ENCODE results near the gene ZFYVE21. TPM values are rescaled to one million over a fixed set of nuclear protein-coding genes. Genes with fewer than 3 reads are reported as not detected.
"Not testable (repeated sequence)": the region's sequence is repeated elsewhere in the genome, so short reads cannot be mapped to it uniquely, and the experiment has no call there.

Gene ZFYVE21
- total and polyA plus RNA-seq, 2 donors, result 27.8 to 38.9 TPM

DNA sequence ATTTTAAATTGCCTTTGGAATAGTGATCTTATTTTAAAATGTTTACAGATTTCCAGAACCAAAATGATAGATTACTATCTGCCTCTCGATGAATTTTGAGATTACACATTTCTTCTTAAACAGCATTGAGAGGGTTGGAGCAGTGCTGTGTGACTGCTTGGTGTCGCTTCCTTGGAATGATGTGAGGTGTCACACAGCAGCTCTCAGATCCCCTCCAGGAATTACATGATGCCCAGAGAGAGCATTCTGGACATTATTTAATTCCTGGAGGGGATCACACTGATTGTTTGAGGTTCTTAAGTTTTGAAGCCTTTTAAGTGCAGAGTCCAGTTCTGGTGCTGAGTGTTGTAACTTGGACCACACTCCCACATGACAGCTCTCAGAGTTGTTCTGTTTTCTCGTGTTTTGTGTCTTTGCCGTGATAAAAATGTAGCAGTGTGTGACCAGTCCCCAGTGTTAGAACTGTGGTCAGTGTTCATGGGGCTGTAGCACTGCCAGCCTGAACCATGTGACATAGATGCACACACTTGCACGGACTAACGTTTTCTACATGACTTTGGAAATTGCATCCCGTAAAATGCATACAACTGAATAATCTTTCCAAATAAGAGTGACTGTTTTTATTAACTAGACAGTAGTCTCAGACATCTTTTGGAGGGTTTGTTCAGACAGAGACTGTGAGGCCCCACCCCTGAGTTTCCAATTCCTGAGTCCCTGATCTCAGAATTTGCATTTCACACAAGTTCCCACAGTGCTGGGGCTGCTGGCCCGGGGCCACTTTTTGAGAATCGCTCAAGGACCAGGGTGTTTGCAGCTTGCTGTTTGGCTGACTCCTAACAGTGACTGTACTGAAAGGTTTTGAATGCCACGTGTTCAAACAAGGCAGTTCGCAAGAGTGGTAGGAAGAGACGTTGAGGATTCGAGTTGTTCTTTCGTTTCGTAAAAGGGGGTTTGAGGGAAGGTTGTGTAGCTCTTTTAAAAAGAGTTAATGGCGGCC lies 26.4 kb upstream of the ZFYVE21 start:
- WGBS, result 96% methylated on average over 16 of the region's 16 CpGs
- no peaks in the 10 kb centered on the region for H3K9me3 ChIP-seq (ENCODE audit: control insufficient read depth in 2 of 2, insufficient read depth in 1 of 2, low read length in 1 of 2)
- no peaks in the 10 kb centered on the region for H3K4me1 ChIP-seq (ENCODE audit: control insufficient read depth in 2 of 2, insufficient read depth in 2 of 2, low read length in 2 of 2)
- H3K27me3 ChIP-seq (ENCODE audit: control insufficient read depth in 2 of 2, insufficient read depth in 1 of 2, low read length in 1 of 2), result no peaks in the 10 kb centered on the region
- no peak overlapping the region for H3K27ac ChIP-seq (ENCODE audit: low read depth in 1 of 2, low read length in 1 of 2)
- H3K4me3 ChIP-seq (ENCODE audit: low read length in 2 of 2), result no peak overlapping the region
- DNase-seq (ENCODE audit: low read depth in 6 of 9, low spot score in 9 of 9), result no peak
- peaks cover 65 to 78% of the 10 kb centered on the region in 2 donors for H3K36me3 ChIP-seq (ENCODE audit: control insufficient read depth in 2 of 2, insufficient read depth in 2 of 2, low read length in 1 of 2)

DNA sequence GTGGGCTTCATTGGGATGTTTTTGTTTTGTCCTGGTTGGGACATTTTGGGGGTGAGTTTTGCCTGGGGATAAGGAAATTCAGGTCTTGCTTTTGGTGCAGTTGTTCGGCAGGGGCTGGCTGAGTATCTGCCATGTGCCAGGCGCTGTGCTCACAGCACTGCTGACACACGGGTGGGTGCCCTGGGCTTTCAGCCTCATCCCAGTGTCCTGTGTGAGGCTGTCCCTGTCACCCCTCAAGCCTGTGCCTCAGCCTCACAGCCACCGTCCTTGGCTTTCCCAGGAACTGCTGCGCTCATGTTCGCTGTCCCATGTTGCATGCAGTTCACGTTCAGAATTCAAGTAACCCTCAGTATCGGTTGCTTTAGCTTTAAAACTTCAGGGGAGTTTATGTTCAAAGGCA lies 25.3 kb upstream of the ZFYVE21 start:
- 97% methylated on average over 8 of the region's 8 CpGs for WGBS
- Histone ChIP-seq H3K9me3 (ENCODE audit: control insufficient read depth in 2 of 2, insufficient read depth in 1 of 2, low read length in 1 of 2) (no peaks in the 10 kb centered on the region), H3K4me3 (ENCODE audit: low read length in 2 of 2) (no peak overlapping the region), H3K36me3 (ENCODE audit: control insufficient read depth in 2 of 2, insufficient read depth in 2 of 2, low read length in 1 of 2) (peaks cover 68 to 75% of the 10 kb centered on the region in 2 donors), H3K27ac (ENCODE audit: low read depth in 1 of 2, low read length in 1 of 2) (no peak overlapping the region), H3K4me1 (ENCODE audit: control insufficient read depth in 2 of 2, insufficient read depth in 2 of 2, low read length in 2 of 2) (no peaks in the 10 kb centered on the region), H3K27me3 (ENCODE audit: control insufficient read depth in 2 of 2, insufficient read depth in 1 of 2, low read length in 1 of 2) (no peaks in the 10 kb centered on the region)
- no peak for DNase-seq (ENCODE audit: low read depth in 6 of 9, low spot score in 9 of 9)

DNA sequence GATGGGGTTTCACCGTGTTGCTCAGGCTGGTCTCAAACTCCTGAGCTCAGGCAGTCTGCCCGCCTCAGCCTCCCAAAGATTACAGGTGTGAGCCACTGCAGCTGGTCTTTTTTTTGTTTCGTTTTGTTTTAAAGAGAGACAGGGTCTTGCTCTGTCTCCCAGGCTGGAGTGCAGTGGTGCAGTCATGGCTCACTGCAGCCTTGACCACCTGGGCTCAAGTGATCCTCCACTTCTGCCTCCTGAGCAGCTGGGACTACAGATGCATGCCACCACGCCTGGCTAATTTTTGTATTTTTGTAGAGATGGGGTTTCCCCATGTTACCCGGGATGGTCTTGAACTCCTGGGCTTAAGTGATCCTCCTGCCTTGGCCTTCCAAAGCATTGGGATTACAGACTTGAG lies 24.0 kb upstream of the ZFYVE21 start:
- WGBS, result 92% methylated on average over 5 of the region's 5 CpGs
- peaks cover 70 to 74% of the 10 kb centered on the region in 2 donors for H3K36me3 ChIP-seq (ENCODE audit: control insufficient read depth in 2 of 2, insufficient read depth in 2 of 2, low read length in 1 of 2)
- H3K4me1 ChIP-seq (ENCODE audit: control insufficient read depth in 2 of 2, insufficient read depth in 2 of 2, low read length in 2 of 2); DNase-seq (ENCODE audit: low read depth in 6 of 9, low spot score in 9 of 9); H3K4me3 ChIP-seq (ENCODE audit: low read length in 2 of 2); H3K27me3 ChIP-seq (ENCODE audit: control insufficient read depth in 2 of 2, insufficient read depth in 1 of 2, low read length in 1 of 2); H3K9me3 ChIP-seq (ENCODE audit: control insufficient read depth in 2 of 2, insufficient read depth in 1 of 2, low read length in 1 of 2); H3K27ac ChIP-seq (ENCODE audit: low read depth in 1 of 2, low read length in 1 of 2): not testable (repeated sequence)

DNA sequence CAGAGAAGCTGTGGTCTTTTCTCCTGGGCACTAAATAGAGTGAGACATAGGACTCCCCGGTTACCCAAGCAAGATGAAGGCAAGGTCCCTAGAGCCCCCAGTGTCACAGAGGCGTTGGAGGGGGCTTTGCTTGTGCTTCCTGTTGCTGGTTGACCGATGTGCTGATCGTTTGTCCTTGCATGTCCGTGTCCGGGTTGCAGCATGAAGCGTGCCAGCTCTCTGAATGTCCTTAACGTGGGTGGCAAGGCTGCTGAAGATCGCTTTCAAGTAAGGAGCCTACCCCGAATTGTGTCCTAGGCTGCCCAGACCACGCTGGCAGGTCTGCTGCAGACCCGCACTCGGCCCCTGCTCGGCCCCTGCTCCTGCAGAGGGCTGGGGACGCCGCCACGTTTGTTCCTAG lies 23.5 kb upstream of the ZFYVE21 start:
- Histone ChIP-seq H3K4me3 (ENCODE audit: low read length in 2 of 2) (no peak overlapping the region), H3K27ac (ENCODE audit: low read depth in 1 of 2, low read length in 1 of 2) (no peak overlapping the region), H3K27me3 (ENCODE audit: control insufficient read depth in 2 of 2, insufficient read depth in 1 of 2, low read length in 1 of 2) (no peaks in the 10 kb centered on the region), H3K36me3 (ENCODE audit: control insufficient read depth in 2 of 2, insufficient read depth in 2 of 2, low read length in 1 of 2) (peaks cover 66 to 69% of the 10 kb centered on the region in 2 donors), H3K9me3 (ENCODE audit: control insufficient read depth in 2 of 2, insufficient read depth in 1 of 2, low read length in 1 of 2) (no peaks in the 10 kb centered on the region), H3K4me1 (ENCODE audit: control insufficient read depth in 2 of 2, insufficient read depth in 2 of 2, low read length in 2 of 2) (peaks cover 0 to 9% of the 10 kb centered on the region in 2 donors)
- WGBS, result 97% methylated on average over 17 of the region's 17 CpGs
- DNase-seq (ENCODE audit: low read depth in 6 of 9, low spot score in 9 of 9), result no peak

DNA sequence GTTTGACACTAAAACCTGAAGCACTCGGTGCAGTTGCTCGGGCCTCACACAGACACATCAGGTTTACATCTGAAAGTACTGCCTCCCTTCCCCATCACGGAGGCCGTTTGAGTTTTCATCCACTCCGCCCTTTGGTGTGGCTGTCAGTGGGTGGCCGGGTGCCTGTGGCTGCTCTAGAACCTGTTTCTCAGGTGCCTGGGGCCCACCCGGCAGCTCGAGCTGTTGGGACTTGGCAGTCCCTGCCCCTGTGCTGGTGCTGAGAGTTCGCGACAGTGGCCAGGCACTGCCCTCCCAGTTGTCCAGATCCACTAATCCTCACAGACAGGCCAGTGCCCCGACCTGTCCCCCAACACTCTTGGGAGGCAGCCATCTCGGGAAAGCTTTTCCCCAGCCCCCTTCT lies 22.7 kb upstream of the ZFYVE21 start:
- DNase-seq (ENCODE audit: low read depth in 6 of 9, low spot score in 9 of 9), result no peak
- H3K27ac ChIP-seq (ENCODE audit: low read depth in 1 of 2, low read length in 1 of 2), result no peak overlapping the region
- H3K9me3 ChIP-seq (ENCODE audit: control insufficient read depth in 2 of 2, insufficient read depth in 1 of 2, low read length in 1 of 2), result no peaks in the 10 kb centered on the region
- 95% methylated on average over 12 of the region's 12 CpGs for WGBS
- H3K36me3 ChIP-seq (ENCODE audit: control insufficient read depth in 2 of 2, insufficient read depth in 2 of 2, low read length in 1 of 2), result peaks cover 68 to 70% of the 10 kb centered on the region in 2 donors
- no peak overlapping the region for H3K4me3 ChIP-seq (ENCODE audit: low read length in 2 of 2)
- no peaks in the 10 kb centered on the region for H3K27me3 ChIP-seq (ENCODE audit: control insufficient read depth in 2 of 2, insufficient read depth in 1 of 2, low read length in 1 of 2)
- peaks cover 0 to 11% of the 10 kb centered on the region in 2 donors for H3K4me1 ChIP-seq (ENCODE audit: control insufficient read depth in 2 of 2, insufficient read depth in 2 of 2, low read length in 2 of 2)

DNA sequence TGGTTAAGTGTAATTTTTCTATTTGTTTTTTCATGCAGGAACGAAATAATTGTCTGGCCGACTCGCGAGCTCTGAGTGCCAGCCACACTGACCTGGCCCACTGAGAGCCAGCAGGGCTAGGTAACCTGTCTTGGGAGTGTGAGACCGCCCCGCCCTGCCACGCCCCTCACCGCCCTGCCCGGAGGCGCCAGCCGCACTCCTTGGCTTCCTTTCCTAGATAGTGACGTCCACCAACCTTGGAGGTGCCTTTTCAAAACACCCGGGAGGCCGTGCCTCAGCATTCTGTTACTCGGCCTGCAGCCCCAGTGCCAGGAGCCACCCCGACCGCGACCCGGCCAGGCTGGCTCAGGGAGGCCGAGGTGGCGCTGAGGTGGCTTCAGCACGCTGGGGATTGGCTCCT lies 22.1 kb upstream of the ZFYVE21 start:
- H3K9me3 ChIP-seq (ENCODE audit: control insufficient read depth in 2 of 2, insufficient read depth in 1 of 2, low read length in 1 of 2), result no peaks in the 10 kb centered on the region
- H3K27ac ChIP-seq (ENCODE audit: low read depth in 1 of 2, low read length in 1 of 2), result no peak overlapping the region
- H3K27me3 ChIP-seq (ENCODE audit: control insufficient read depth in 2 of 2, insufficient read depth in 1 of 2, low read length in 1 of 2), result no peaks in the 10 kb centered on the region
- no peak for DNase-seq (ENCODE audit: low read depth in 6 of 9, low spot score in 9 of 9)
- peaks cover 6 to 16% of the 10 kb centered on the region in 2 donors for H3K4me1 ChIP-seq (ENCODE audit: control insufficient read depth in 2 of 2, insufficient read depth in 2 of 2, low read length in 2 of 2)
- WGBS, result 97% methylated on average over 22 of the region's 22 CpGs
- peaks cover 68 to 71% of the 10 kb centered on the region in 2 donors for H3K36me3 ChIP-seq (ENCODE audit: control insufficient read depth in 2 of 2, insufficient read depth in 2 of 2, low read length in 1 of 2)
- no peak overlapping the region for H3K4me3 ChIP-seq (ENCODE audit: low read length in 2 of 2)

DNA sequence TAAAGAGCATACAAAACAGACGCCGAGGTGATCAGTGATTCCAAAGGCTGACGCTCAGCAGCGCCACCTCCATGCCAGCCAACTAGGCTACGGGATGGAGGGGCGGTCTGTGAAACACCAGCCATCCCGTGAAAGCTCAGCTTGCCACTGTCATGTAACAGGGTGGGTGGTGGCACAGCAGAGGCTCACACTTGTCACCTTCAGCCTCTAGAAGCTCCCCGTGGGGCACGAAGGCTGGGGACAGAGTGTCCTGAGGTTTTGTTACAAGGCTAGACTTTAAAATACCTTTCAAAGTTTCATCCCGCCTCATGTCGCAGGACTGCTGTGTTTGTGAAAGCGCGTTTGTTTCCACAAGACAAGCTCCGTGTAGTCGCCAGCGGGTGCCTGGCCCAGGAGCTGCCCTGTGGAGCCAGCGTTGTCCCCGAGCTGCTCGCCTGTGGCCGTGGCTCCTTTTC lies 21.0 kb upstream of the ZFYVE21 start:
- H3K4me3 ChIP-seq (ENCODE audit: low read length in 2 of 2), result no peak overlapping the region
- H3K36me3 ChIP-seq (ENCODE audit: control insufficient read depth in 2 of 2, insufficient read depth in 2 of 2, low read length in 1 of 2), result peaks cover 69 to 71% of the 10 kb centered on the region in 2 donors
- peaks cover 10 to 24% of the 10 kb centered on the region in 2 donors for H3K4me1 ChIP-seq (ENCODE audit: control insufficient read depth in 2 of 2, insufficient read depth in 2 of 2, low read length in 2 of 2)
- no peak for DNase-seq (ENCODE audit: low read depth in 6 of 9, low spot score in 9 of 9)
- WGBS, result 97% methylated on average over 20 of the region's 20 CpGs
- no peak overlapping the region for H3K27ac ChIP-seq (ENCODE audit: low read depth in 1 of 2, low read length in 1 of 2)
- H3K27me3 ChIP-seq (ENCODE audit: control insufficient read depth in 2 of 2, insufficient read depth in 1 of 2, low read length in 1 of 2), result no peaks in the 10 kb centered on the region
- H3K9me3 ChIP-seq (ENCODE audit: control insufficient read depth in 2 of 2, insufficient read depth in 1 of 2, low read length in 1 of 2), result no peaks in the 10 kb centered on the region

DNA sequence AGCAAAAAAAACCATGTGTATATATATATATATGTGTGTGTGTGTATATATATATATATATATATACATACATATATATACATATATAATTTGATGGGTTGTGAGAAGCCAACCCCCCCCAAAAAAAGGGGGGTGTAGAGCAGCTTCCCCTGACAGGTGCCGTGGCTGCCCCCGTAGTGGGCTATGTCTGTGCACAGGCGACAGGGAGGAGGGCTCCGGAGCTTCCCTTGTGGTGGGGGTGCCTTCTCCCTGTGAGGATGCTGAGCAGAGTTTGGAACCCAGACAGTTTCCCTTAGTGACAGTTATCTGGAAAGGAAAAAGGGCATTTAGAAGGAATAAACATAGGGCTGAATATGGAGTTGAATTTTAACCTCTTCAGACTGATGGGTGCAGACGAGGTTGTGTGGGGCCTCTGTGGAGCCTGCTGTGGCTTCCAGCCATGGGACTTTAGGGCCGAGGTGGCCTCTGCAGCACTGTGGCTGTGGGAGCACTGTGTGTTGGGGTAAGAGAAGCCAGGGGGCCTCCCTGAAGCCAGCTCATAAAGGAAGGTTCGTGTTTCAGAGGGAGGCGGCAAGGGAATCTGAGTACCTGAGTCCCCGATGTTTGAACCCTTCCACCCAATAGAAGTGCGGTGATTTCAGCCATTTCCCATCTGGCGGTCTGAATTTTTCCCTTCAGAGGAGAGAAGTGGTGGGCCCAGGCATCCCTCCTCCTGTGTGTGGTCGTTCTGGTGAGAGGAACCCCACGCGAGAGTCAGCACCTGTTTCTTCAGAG lies 20.1 kb upstream of the ZFYVE21 start:
- H3K4me3 ChIP-seq (ENCODE audit: low read length in 2 of 2), result no peak overlapping the region
- DNase-seq (ENCODE audit: low read depth in 6 of 9, low spot score in 9 of 9), result no peak
- peaks cover 10 to 24% of the 10 kb centered on the region in 2 donors for H3K4me1 ChIP-seq (ENCODE audit: control insufficient read depth in 2 of 2, insufficient read depth in 2 of 2, low read length in 2 of 2)
- no peaks in the 10 kb centered on the region for H3K9me3 ChIP-seq (ENCODE audit: control insufficient read depth in 2 of 2, insufficient read depth in 1 of 2, low read length in 1 of 2)
- 93% methylated on average over 14 of the region's 14 CpGs for WGBS
- peaks cover 72 to 77% of the 10 kb centered on the region in 2 donors for H3K36me3 ChIP-seq (ENCODE audit: control insufficient read depth in 2 of 2, insufficient read depth in 2 of 2, low read length in 1 of 2)
- no peaks in the 10 kb centered on the region for H3K27me3 ChIP-seq (ENCODE audit: control insufficient read depth in 2 of 2, insufficient read depth in 1 of 2, low read length in 1 of 2)
- no peak overlapping the region for H3K27ac ChIP-seq (ENCODE audit: low read depth in 1 of 2, low read length in 1 of 2)

DNA sequence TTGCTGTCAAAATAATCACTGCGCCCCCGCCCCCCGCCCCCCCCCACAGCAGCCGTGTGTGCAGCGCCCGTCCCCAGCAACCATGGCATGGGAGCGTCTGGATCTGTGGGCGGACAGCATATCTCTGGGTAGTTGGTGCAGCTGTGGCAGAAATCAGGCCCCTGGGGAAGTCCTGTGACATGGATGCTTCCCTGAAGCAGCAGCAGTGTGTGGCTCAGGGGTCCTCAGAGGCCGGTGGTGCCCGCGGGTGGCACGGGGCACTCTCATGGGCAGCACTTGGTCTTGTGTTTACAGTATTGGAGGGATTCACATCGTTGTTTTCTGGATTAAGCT lies 19.6 kb upstream of the ZFYVE21 start:
- Histone ChIP-seq H3K27me3 (ENCODE audit: control insufficient read depth in 2 of 2, insufficient read depth in 1 of 2, low read length in 1 of 2) (no peaks in the 10 kb centered on the region), H3K36me3 (ENCODE audit: control insufficient read depth in 2 of 2, insufficient read depth in 2 of 2, low read length in 1 of 2) (peaks cover 77 to 82% of the 10 kb centered on the region in 2 donors), H3K9me3 (ENCODE audit: control insufficient read depth in 2 of 2, insufficient read depth in 1 of 2, low read length in 1 of 2) (no peaks in the 10 kb centered on the region), H3K4me1 (ENCODE audit: control insufficient read depth in 2 of 2, insufficient read depth in 2 of 2, low read length in 2 of 2) (peaks cover 10 to 24% of the 10 kb centered on the region in 2 donors), H3K27ac (ENCODE audit: low read depth in 1 of 2, low read length in 1 of 2) (no peak overlapping the region), H3K4me3 (ENCODE audit: low read length in 2 of 2) (no peak overlapping the region)
- DNase-seq (ENCODE audit: low read depth in 6 of 9, low spot score in 9 of 9), result no peak
- 77% methylated on average over 13 of the region's 13 CpGs for whole genome bisulfite sequencing

Measured in thymus (tissue), 11 donors.